ENCODE measurements around the gene MTHFD1L. TPM values are rescaled to one million over a fixed set of nuclear protein-coding genes. Genes with fewer than 3 reads are reported as not detected.

Gene MTHFD1L
- total and polyA plus RNA-seq, 2 of the 4 experiments (the other 2 are of a cell fraction) = 43.5 to 53.2 TPM

- ChIA-PET POLR2A (ENCODE audit: unreplicated experiment) (no interaction called here), CTCF (interaction anchor here (0.5 kb wide), 1 partner anchor 14 kb away, joined by 3 read pairs; no protein-coding TSS in a partner anchor)
- Histone ChIP-seq H3K4me3 (ENCODE audit: insufficient read depth, low read depth, low read length) (no peak overlapping the region), H2BK20ac (ENCODE audit: low read depth, low read length) (no peak overlapping the region), H4K91ac (ENCODE audit: insufficient read depth, low read depth, low read length) (peak overlapping the region; percentile 39), H2BK5ac (ENCODE audit: low read depth, low read length, poor library complexity, severe bottlenecking) (peak overlapping the region; percentile 73), H3K56ac (ENCODE audit: extremely low read depth, insufficient read depth, low read length) (no peak overlapping the region), H2AFZ (replicated peaks; ENCODE audit: low read length, poor library complexity) (no peak overlapping the region), H3K14ac (replicated peaks; ENCODE audit: low read depth, low read length) (no peak overlapping the region), H2BK120ac (ENCODE audit: low read depth, low read length) (peak overlapping the region; percentile 40; the same call in 1 of the 2 replicates), H3K27me3 (ENCODE audit: control insufficient read depth, insufficient read depth, low read length) (no peaks in the 10 kb centered on the region), H3K9me1 (ENCODE audit: insufficient read depth, low read length) (peaks cover 23% of the 10 kb centered on the region), H3K4me2 (ENCODE audit: low read depth, low read length) (no peak overlapping the region), H3K23ac (ENCODE audit: low read depth, low read length) (peak overlapping the region; percentile 42; the same call in 1 of the 2 replicates), H3K27ac (ENCODE audit: insufficient read depth, low read length) (no peak overlapping the region; the same call in 1 of the 2 replicates), H3K36me3 (ENCODE audit: control insufficient read depth, insufficient read depth, low read length) (peaks cover 59% of the 10 kb centered on the region), H2AK9ac (replicated peaks; ENCODE audit: low read depth, low read length, poor library complexity) (no peak overlapping the region), H3K4ac (ENCODE audit: low read depth, low read length) (peak overlapping the region; percentile 29; the same call in 1 of the 2 replicates), H2BK15ac (ENCODE audit: low read depth, low read length) (no peak overlapping the region), H3K18ac (ENCODE audit: low read depth, low read length) (peak overlapping the region; percentile 66), H3K9me3 (ENCODE audit: control insufficient read depth, insufficient read depth, low read length) (no peaks in the 10 kb centered on the region), H3K79me1 (ENCODE audit: low read depth in 1 of 2, low read length in 2 of 2) (peaks cover 53 to 69% of the 10 kb centered on the region in 2 experiments), H4K8ac (ENCODE audit: low read depth in 2 of 2, low read length in 2 of 2) (peak overlapping the region in 1 of 2 experiments; percentile 49; a peak in 3 of 4 replicates), H4K5ac (ENCODE audit: low read depth, low read length) (peak overlapping the region; percentile 53; the same call in 1 of the 2 replicates), H4K20me1 (ENCODE audit: insufficient read depth, low read length) (no peaks in the 10 kb centered on the region), H3K4me1 (ENCODE audit: control insufficient read depth, insufficient read depth, low read length) (peaks cover 12% of the 10 kb centered on the region), H3K9ac (ENCODE audit: low read depth, low read length) (no peak overlapping the region), H2AK5ac (ENCODE audit: low read depth, low read length) (no peak overlapping the region)
- no peak for DNase-seq
- no CpG with 5 or more reads among the region's 2 CpGs for WGBS, 2 experiments (ENCODE audit: extremely low coverage in 2 of 2, insufficient read length in 1 of 2)
- TF ChIP-seq MAZ (IDR thresholded peaks at IDR 0.05; ENCODE audit: borderline replicate concordance, low read depth, low read length) = no peak
- intact Hi-C loops (cut with micrococcal nuclease) = no loop called here
- no TSS peak for BruUV-seq (replicated peaks)
- dilution Hi-C loops (cut with HindIII; ENCODE audit: low sequenced_read_pairs, unreplicated experiment) = no loop called here
- ATAC-seq (ENCODE audit: low read depth) = no peak
- in situ Hi-C loops (cut with MboI; ENCODE audit: low sequenced_read_pairs) = no loop called here
Observed at GRCh38 chr6:150936021-150936555, 70.6 kb downstream of the MTHFD1L start.
